Neural progenitor cell (in vitro differentiated cells): ENCODE measurements around the gene PRSS53.

Source experiments
- CTCF ChIP-seq: fragments of 200-600 bp; sonication (generic); IDR thresholded peaks from 2 replicates; pipeline ENCODE4 v1.5.1; 2017; ENCODE audit warnings: antibody characterized with exemption, mild to moderate bottlenecking
- EZH2 ChIP-seq: fragments of 200-600 bp; sonication (generic); IDR thresholded peaks from 2 replicates; pipeline ENCODE4 v1.6.1; 2017; ENCODE audit warnings: antibody characterized with exemption, mild to moderate bottlenecking, moderate library complexity

GRCh38 chr16:31081428-31082351, 7.1 kb downstream of the PRSS53 start:
- no peak for TF ChIP-seq CTCF
- no peak for TF ChIP-seq EZH2
